ENCODE results near the gene MGRN1.

DNA sequence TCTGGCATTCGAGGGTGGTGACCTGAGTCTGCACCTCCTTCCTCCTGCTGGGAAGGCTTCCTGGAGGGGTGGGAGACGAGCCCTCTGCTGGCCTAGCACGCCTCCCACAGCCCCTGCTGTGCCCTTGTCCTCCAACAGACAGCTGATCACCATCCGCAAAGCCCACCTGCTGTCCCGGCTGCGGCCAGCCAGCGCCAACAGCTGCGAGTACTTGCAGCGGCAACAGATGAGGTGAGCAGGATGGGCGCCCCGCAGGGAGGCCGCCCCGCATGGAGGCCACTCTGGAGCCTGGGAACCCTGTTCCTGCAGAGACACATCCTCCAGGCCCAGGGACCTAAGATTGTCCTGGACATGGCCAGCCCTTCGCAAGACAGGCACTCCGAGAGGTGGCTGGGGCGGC lies 31.5 kb upstream of the MGRN1 start:
- TF ChIP-seq, protein P1, sequence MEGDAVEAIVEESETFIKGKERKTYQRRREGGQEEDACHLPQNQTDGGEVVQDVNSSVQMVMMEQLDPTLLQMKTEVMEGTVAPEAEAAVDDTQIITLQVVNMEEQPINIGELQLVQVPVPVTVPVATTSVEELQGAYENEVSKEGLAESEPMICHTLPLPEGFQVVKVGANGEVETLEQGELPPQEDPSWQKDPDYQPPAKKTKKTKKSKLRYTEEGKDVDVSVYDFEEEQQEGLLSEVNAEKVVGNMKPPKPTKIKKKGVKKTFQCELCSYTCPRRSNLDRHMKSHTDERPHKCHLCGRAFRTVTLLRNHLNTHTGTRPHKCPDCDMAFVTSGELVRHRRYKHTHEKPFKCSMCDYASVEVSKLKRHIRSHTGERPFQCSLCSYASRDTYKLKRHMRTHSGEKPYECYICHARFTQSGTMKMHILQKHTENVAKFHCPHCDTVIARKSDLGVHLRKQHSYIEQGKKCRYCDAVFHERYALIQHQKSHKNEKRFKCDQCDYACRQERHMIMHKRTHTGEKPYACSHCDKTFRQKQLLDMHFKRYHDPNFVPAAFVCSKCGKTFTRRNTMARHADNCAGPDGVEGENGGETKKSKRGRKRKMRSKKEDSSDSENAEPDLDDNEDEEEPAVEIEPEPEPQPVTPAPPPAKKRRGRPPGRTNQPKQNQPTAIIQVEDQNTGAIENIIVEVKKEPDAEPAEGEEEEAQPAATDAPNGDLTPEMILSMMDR (IDR thresholded peaks at IDR 0.05): no peak
- no peak for TF ChIP-seq POLR2A (IDR thresholded peaks at IDR 0.05)
